ENCODE results near the gene FLNB. TPM values are rescaled to one million over a fixed set of nuclear protein-coding genes. Genes with fewer than 3 reads are reported as not detected.
A peak's percentile ranks its signal among the peaks of the same experiment; 100 is the strongest.

The FLNB gene
- total RNA-seq, 1 experiment from 2014 or later = 309 TPM

- ATAC-seq = no peak
- no TSS peak for BruUV-seq (replicated peaks)
- POLR2A ChIA-PET = no interaction called here
- Histone ChIP-seq H3K4me1 (ENCODE audit: control insufficient read depth, insufficient read depth, low read length) (peaks cover 36% of the 10 kb centered on the region), H3K27ac (ENCODE audit: low read length) (no peak overlapping the region), H3K4me3 (ENCODE audit: low read depth in 2 of 2, low read length in 2 of 2) (no peak overlapping the region), H3K27me3 (ENCODE audit: control insufficient read depth, insufficient read depth, low read length) (no peaks in the 10 kb centered on the region), H3K9me3 (ENCODE audit: control insufficient read depth, insufficient read depth, low read depth, low read length) (no peaks in the 10 kb centered on the region), H3K36me3 (ENCODE audit: control insufficient read depth, insufficient read depth, low read length) (peaks cover 19% of the 10 kb centered on the region)
- DNase-seq (ENCODE audit: low read depth, low spot score) = no peak
- TF ChIP-seq REST (IDR thresholded peaks at IDR 0.05; ENCODE audit: insufficient read depth in 1 of 2, low read depth in 2 of 2, low read length in 1 of 2) = no peak
- no peak for TF ChIP-seq TCF7L2 (IDR thresholded peaks at IDR 0.05; ENCODE audit: low read depth, low read length)
- no peak for TF ChIP-seq CTCF (IDR thresholded peaks at IDR 0.05)
- TF ChIP-seq POLR2AphosphoS5 (IDR thresholded peaks at IDR 0.05; ENCODE audit: low read depth, low read length) = no peak
- TF ChIP-seq SIN3A (IDR thresholded peaks at IDR 0.05; ENCODE audit: borderline replicate concordance, insufficient read depth, low read depth, low read length) = no peak
- in situ Hi-C loops (cut with HindIII; ENCODE audit: low pct_unique_long_range_greater_than_20kb, low sequenced_read_pairs) = no loop called here
- CTCF ChIA-PET = no interaction called here
- intact Hi-C loops (cut with micrococcal nuclease; ENCODE audit: unreplicated experiment) = no loop called here
These were observed 150.4 kb downstream of the FLNB start for GRCh38 chr3:58158442-58159153.

GRCh38 chr3:58160399-58160798 lies 152.2 kb downstream of the FLNB start:
- TF ChIP-seq REST (IDR thresholded peaks at IDR 0.05; ENCODE audit: insufficient read depth in 1 of 2, low read depth in 2 of 2, low read length in 1 of 2) = no peak
- no peak for TF ChIP-seq SIN3A (IDR thresholded peaks at IDR 0.05; ENCODE audit: borderline replicate concordance, insufficient read depth, low read depth, low read length)
- TF ChIP-seq POLR2AphosphoS5 (IDR thresholded peaks at IDR 0.05; ENCODE audit: low read depth, low read length) = no peak
- TF ChIP-seq TCF7L2 (IDR thresholded peaks at IDR 0.05; ENCODE audit: low read depth, low read length) = no peak
- TF ChIP-seq CTCF (IDR thresholded peaks at IDR 0.05) = no peak
- no TSS peak for BruUV-seq (replicated peaks)
- no peak for ATAC-seq
- Histone ChIP-seq H3K9me3 (ENCODE audit: control insufficient read depth, insufficient read depth, low read depth, low read length) (no peaks in the 10 kb centered on the region), H3K4me3 (ENCODE audit: low read depth in 2 of 2, low read length in 2 of 2) (no peak overlapping the region), H3K36me3 (ENCODE audit: control insufficient read depth, insufficient read depth, low read length) (peaks cover 19% of the 10 kb centered on the region), H3K27ac (ENCODE audit: low read length) (peak overlapping the region; percentile 48; the same call in 1 of the 2 replicates), H3K4me1 (ENCODE audit: control insufficient read depth, insufficient read depth, low read length) (peaks cover 54% of the 10 kb centered on the region), H3K27me3 (ENCODE audit: control insufficient read depth, insufficient read depth, low read length) (no peaks in the 10 kb centered on the region)
- CTCF ChIA-PET = no interaction called here
- POLR2A ChIA-PET = no interaction called here
- in situ Hi-C loops (cut with HindIII; ENCODE audit: low pct_unique_long_range_greater_than_20kb, low sequenced_read_pairs) = no loop called here
- intact Hi-C loops (cut with micrococcal nuclease; ENCODE audit: unreplicated experiment) = no loop called here
- DNase-seq (ENCODE audit: low read depth, low spot score) = no peak

Data from Panc1 (cell line).